ENCODE results near the gene IDNK. TPM values are rescaled to one million over a fixed set of nuclear protein-coding genes. Genes with fewer than 3 reads are reported as not detected.

Gene IDNK
- total RNA-seq (10 to 100 TPM in 1 of 2 donors, 1 to 10 TPM in 1; 5.6 to 14.6 TPM), polyA plus RNA-seq (10 to 100 TPM; 14.8 to 33.4 TPM)

DNA sequence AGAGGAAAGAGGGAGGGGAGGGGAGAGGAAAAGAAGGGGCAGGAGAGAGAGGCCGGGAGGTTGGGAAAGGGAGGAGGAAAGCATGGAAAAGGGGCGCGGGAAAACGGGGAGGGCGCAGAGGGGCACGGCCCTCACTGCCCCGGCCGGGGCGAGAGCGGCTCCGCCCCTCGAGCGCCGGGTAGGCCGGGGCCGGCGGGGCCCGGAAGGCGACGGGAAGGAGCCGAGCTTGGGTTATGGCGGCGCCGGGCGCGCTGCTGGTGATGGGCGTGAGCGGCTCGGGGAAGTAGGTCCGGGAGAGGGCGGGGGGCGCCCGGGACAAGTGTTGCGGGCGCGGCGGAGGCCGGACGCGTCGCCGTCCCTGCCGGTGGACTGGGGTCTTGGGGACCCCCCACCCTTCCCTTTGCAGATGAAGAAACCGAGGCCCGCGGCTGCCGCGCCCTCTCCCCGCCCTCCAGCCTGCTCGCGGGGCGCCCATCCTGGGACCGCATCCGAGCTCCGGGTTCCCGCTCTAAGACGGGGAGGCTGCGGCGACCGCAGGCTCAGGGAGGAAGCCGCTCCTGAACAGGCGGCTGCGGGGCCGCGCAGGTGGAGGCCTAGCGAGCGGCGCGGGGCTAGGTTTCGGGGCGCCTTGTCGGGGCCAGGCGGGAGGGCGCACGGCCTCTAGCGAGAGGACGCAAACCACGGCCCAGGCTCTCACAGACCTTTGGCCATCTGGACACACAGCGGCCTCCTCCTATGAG is at the start of gene IDNK:
Gene IDNK (plus strand): TSS at position 205 of the 740 bp plus-strand sequence. CDS start 29 bp downstream, at position 234.
- no peak for TF ChIP-seq HNF4G (IDR thresholded peaks at IDR 0.05)
- peak; percentile 84 for TF ChIP-seq MAX (IDR thresholded peaks at IDR 0.05)
- TF ChIP-seq EGR1 (IDR thresholded peaks at IDR 0.05; ENCODE audit: low read depth in 2 of 2) = peak in 1 of 2 donors; percentile 76
- peak in 1 of 2 donors; percentile 23 for TF ChIP-seq GABPA (IDR thresholded peaks at IDR 0.05 in 1 of 2, conservative IDR thresholded peaks at IDR 0.05 in 1 of 2)
- Histone ChIP-seq H3K9ac (ENCODE audit: low read depth in 1 of 2, low read length in 2 of 2) (peak within 1 kb of the TSS; percentile 83 to 88), H3K27me3 (ENCODE audit: control insufficient read depth in 4 of 4, insufficient read depth in 4 of 4, low read length in 3 of 4) (no peaks in the 10 kb centered on the region), H3K4me3 (ENCODE audit: low read depth in 1 of 3, low read length in 3 of 3) (peak within 1 kb of the TSS; percentile 74 to 82 (median 80)), H3K4me1 (ENCODE audit: control insufficient read depth in 4 of 4, insufficient read depth in 4 of 4, low read length in 3 of 4) (peaks cover 2 to 41% (median 27%) of the 10 kb centered on the region in 4 donors), H3K27ac (ENCODE audit: low read depth in 1 of 2, low read length in 2 of 2) (peak within 1 kb of the TSS; percentile 88 to 91), H3K9me3 (ENCODE audit: control insufficient read depth in 4 of 4, low read length in 3 of 4) (no peaks in the 10 kb centered on the region), H3K36me3 (ENCODE audit: control insufficient read depth in 4 of 4, insufficient read depth in 3 of 4, low read depth in 1 of 4, low read length in 3 of 4) (peaks cover 0 to 11% (median 0%) of the 10 kb centered on the region in 4 donors)
- WGBS = under 1% methylated on average over 79 of the region's 79 CpGs
- DNase-seq (ENCODE audit: low spot score) = peak; percentile 71

DNA sequence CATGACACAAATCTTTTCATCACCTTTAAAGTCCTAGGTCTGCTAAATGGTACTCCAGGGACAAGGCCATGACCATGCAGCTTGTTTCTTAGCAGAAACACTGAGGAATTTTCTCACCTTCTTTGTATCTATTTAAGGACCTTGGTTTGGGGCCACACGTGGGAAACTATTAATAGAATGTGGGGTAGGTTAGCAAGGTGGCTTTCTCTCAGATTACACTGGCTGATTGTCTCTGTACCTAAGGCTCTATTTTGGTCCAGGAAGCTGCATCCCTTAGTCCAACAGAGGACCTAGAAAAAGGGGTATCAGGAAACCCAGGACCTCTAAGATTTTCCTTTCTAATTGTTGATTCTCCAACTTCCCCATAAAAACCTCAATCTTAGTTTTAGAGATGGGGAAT is 48.5 kb upstream of the IDNK start:
- no peaks in the 10 kb centered on the region for H3K36me3 ChIP-seq (ENCODE audit: control insufficient read depth in 4 of 4, insufficient read depth in 3 of 4, low read depth in 1 of 4, low read length in 3 of 4)
- no peak for DNase-seq (ENCODE audit: low spot score)
- WGBS = 84% methylated on average over 1 of the region's 1 CpG
- no peaks in the 10 kb centered on the region for H3K9me3 ChIP-seq (ENCODE audit: control insufficient read depth in 4 of 4, low read length in 3 of 4)
- no peak for TF ChIP-seq EGR1 (IDR thresholded peaks at IDR 0.05; ENCODE audit: low read depth in 2 of 2)
- H3K27me3 ChIP-seq (ENCODE audit: control insufficient read depth in 4 of 4, insufficient read depth in 4 of 4, low read length in 3 of 4) = no peaks in the 10 kb centered on the region
- H3K9ac ChIP-seq (ENCODE audit: low read depth in 1 of 2, low read length in 2 of 2) = no peak overlapping the region
- H3K4me1 ChIP-seq (ENCODE audit: control insufficient read depth in 4 of 4, insufficient read depth in 4 of 4, low read length in 3 of 4) = peaks cover 0 to 7% (median 1%) of the 10 kb centered on the region in 4 donors
- no peak overlapping the region for H3K27ac ChIP-seq (ENCODE audit: low read depth in 1 of 2, low read length in 2 of 2)
- no peak overlapping the region for H3K4me3 ChIP-seq (ENCODE audit: low read depth in 1 of 3, low read length in 3 of 3)

- Histone ChIP-seq H3K27me3 (ENCODE audit: control insufficient read depth in 4 of 4, insufficient read depth in 4 of 4, low read length in 3 of 4) (no peaks in the 10 kb centered on the region), H3K27ac (ENCODE audit: low read depth in 1 of 2, low read length in 2 of 2) (no peak overlapping the region), H3K9me3 (ENCODE audit: control insufficient read depth in 4 of 4, low read length in 3 of 4) (no peaks in the 10 kb centered on the region), H3K9ac (ENCODE audit: low read depth in 1 of 2, low read length in 2 of 2) (no peak overlapping the region), H3K4me1 (ENCODE audit: control insufficient read depth in 4 of 4, insufficient read depth in 4 of 4, low read length in 3 of 4) (peaks cover 0 to 3% (median 0%) of the 10 kb centered on the region in 4 donors), H3K4me3 (ENCODE audit: low read depth in 1 of 3, low read length in 3 of 3) (no peak overlapping the region), H3K36me3 (ENCODE audit: control insufficient read depth in 4 of 4, insufficient read depth in 3 of 4, low read depth in 1 of 4, low read length in 3 of 4) (no peaks in the 10 kb centered on the region)
- 69% methylated on average over 1 of the region's 1 CpG for WGBS
- DNase-seq (ENCODE audit: low spot score) = no peak
- TF ChIP-seq ATF3 (IDR thresholded peaks at IDR 0.05) = no peak
- TF ChIP-seq JUND (IDR thresholded peaks at IDR 0.05) = no peak
- no peak for TF ChIP-seq RAD21 (IDR thresholded peaks at IDR 0.05)
- TF ChIP-seq TAF1 (conservative IDR thresholded peaks at IDR 0.05) = no peak
- TF ChIP-seq REST (IDR thresholded peaks at IDR 0.05) = no peak
- TF ChIP-seq ZBTB33 (IDR thresholded peaks at IDR 0.05) = no peak
- TF ChIP-seq GABPA (IDR thresholded peaks at IDR 0.05 in 1 of 2, conservative IDR thresholded peaks at IDR 0.05 in 1 of 2) = no peak
- TF ChIP-seq, protein P1, sequence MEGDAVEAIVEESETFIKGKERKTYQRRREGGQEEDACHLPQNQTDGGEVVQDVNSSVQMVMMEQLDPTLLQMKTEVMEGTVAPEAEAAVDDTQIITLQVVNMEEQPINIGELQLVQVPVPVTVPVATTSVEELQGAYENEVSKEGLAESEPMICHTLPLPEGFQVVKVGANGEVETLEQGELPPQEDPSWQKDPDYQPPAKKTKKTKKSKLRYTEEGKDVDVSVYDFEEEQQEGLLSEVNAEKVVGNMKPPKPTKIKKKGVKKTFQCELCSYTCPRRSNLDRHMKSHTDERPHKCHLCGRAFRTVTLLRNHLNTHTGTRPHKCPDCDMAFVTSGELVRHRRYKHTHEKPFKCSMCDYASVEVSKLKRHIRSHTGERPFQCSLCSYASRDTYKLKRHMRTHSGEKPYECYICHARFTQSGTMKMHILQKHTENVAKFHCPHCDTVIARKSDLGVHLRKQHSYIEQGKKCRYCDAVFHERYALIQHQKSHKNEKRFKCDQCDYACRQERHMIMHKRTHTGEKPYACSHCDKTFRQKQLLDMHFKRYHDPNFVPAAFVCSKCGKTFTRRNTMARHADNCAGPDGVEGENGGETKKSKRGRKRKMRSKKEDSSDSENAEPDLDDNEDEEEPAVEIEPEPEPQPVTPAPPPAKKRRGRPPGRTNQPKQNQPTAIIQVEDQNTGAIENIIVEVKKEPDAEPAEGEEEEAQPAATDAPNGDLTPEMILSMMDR (IDR thresholded peaks at IDR 0.05; ENCODE audit: low read depth, low read length, missing input control) = no peak
- no peak for TF ChIP-seq FOXA2 (IDR thresholded peaks at IDR 0.05)
- TF ChIP-seq HNF4A (conservative IDR thresholded peaks at IDR 0.05) = no peak
- no peak for TF ChIP-seq YY1 (IDR thresholded peaks at IDR 0.05)
- TF ChIP-seq EGR1 (IDR thresholded peaks at IDR 0.05; ENCODE audit: low read depth in 2 of 2) = no peak
- no peak for TF ChIP-seq MAX (IDR thresholded peaks at IDR 0.05)
- TF ChIP-seq NR2F2 (IDR thresholded peaks at IDR 0.05) = no peak
- TF ChIP-seq FOXA1 (IDR thresholded peaks at IDR 0.05) = no peak
These were observed 40.9 kb upstream of the IDNK start for GRCh38 chr9:83582029-83582428.
